NCI-H460 (cell line): ENCODE data around the gene GRM7. TPM values are rescaled to one million over a fixed set of nuclear protein-coding genes. Genes with fewer than 3 reads are reported as not detected.
"Not testable (repeated sequence)": the region's sequence is repeated elsewhere in the genome, so short reads cannot be mapped to it uniquely, and the experiment has no call there.

Source experiments
- DNase-seq: peaks from one replicate; pipeline ENCODE4 v3.0.0-alpha.2; 2016; ENCODE audit warnings: low read depth; ENCODE audit errors: extremely low read depth
- polyA plus RNA-seq: library from polyadenylated mRNA; depleted of rRNA; stranded (reverse); fragments of >200 nt; gene quantifications from 2 replicates; pipeline ENCODE4 v1.2.3, GENCODE V29; 2014; cell fraction: nucleus; rRNA removed
- total RNA-seq: library from RNA; depleted of rRNA; stranded (reverse); fragments of >200 nt; shearing (Covaris generic); gene quantifications from 2 replicates; pipeline ENCODE4 v1.2.3, GENCODE V29; 2014; rRNA removed

GRM7 gene
- not detected in 2 replicates for total RNA-seq
- polyA plus RNA-seq = 0.92 TPM in 1 of 2 replicates, not detected in the other

- no peak for DNase-seq
Measured at GRCh38 chr3:6860954-6861624, at the start of gene GRM7. Gene GRM7, plus strand, starts transcription at chr3:6861115.

GRCh38 chr3:6821411-6821810, 39.5 kb upstream of the GRM7 start:
- no peak for DNase-seq

GRCh38 chr3:6825524-6825923, 35.4 kb upstream of the GRM7 start:
- DNase-seq = no peak

- DNase-seq = no peak
Measured at GRCh38 chr3:6827453-6827852, 33.5 kb upstream of the GRM7 start.

- DNase-seq = no peak
Measured at GRCh38 chr3:6844723-6845122, 16.2 kb upstream of the GRM7 start.

- no peak for DNase-seq
Measured at GRCh38 chr3:6854184-6854583, 6.7 kb upstream of the GRM7 start.

- DNase-seq = no peak
Measured at GRCh38 chr3:6857510-6857909, 3.4 kb upstream of the GRM7 start.

- DNase-seq = no peak
Measured at GRCh38 chr3:6860149-6860953, 564 bp upstream of the GRM7 start.

- no peak for DNase-seq
Measured at GRCh38 chr3:6861625-6862000, 698 bp downstream of the GRM7 start.

GRCh38 chr3:6862041-6862879, 1.3 kb downstream of the GRM7 start:
- no peak for DNase-seq

GRCh38 chr3:6862880-6863195, 1.9 kb downstream of the GRM7 start:
- no peak for DNase-seq

- no peak for DNase-seq
Measured at GRCh38 chr3:6867269-6867668, 6.4 kb downstream of the GRM7 start.

- no peak for DNase-seq
Measured at GRCh38 chr3:6878731-6879130, 17.8 kb downstream of the GRM7 start.

- no peak for DNase-seq
Measured at GRCh38 chr3:6912240-6912639, 51.3 kb downstream of the GRM7 start.

- DNase-seq = no peak
Measured at GRCh38 chr3:6915898-6916297, 55.0 kb downstream of the GRM7 start.

- no peak for DNase-seq
Measured at GRCh38 chr3:6921066-6921465, 60.2 kb downstream of the GRM7 start.

- no peak for DNase-seq
Measured at GRCh38 chr3:6921876-6922275, 61.0 kb downstream of the GRM7 start.

- DNase-seq = no peak
Measured at GRCh38 chr3:6928064-6928463, 67.1 kb downstream of the GRM7 start.

- DNase-seq = no peak
Measured at GRCh38 chr3:6929918-6930317, 69.0 kb downstream of the GRM7 start.

GRCh38 chr3:6935418-6935817, 74.5 kb downstream of the GRM7 start:
- DNase-seq = not testable (repeated sequence)

GRCh38 chr3:6935970-6936369, 75.1 kb downstream of the GRM7 start:
- DNase-seq = no peak
